Ovary (tissue), 9 donors: ENCODE measurements around the gene MAL. TPM values are rescaled to one million over a fixed set of nuclear protein-coding genes. Genes with fewer than 3 reads are reported as not detected.

Experiments used
- DNase-seq, 5 donors: peaks; one replicate each; pipeline ENCODE4 v3.0.0-alpha.2; 2019 to 2020
- H3K27ac ChIP-seq, 2 donors: fragments of 200-600 bp; one replicate each; pipeline versions ENCODE4 v1.5.1 to v1.8.0; 2019 to 2022
- H3K27me3 ChIP-seq: fragments of 200-600 bp; one replicate; pipeline ENCODE4 v1.8.0; 2022
- H3K36me3 ChIP-seq: fragments of 200-600 bp; sonication (generic); one replicate; pipeline ENCODE4 v1.5.1; 2019
- H3K4me1 ChIP-seq: one replicate; pipeline ENCODE4 v1.8.1; 2013; ENCODE audit warnings: mild to moderate bottlenecking, moderate library complexity; ENCODE audit not compliant: insufficient read depth
- H3K4me3 ChIP-seq: fragments of 200-600 bp; sonication (generic); one replicate; pipeline ENCODE4 v1.5.1; 2017
- H3K9me3 ChIP-seq, 2 donors: fragments of 200-600 bp in 1 of 2; sonication (generic) in 1 of 2; one replicate each; pipeline versions ENCODE4 v1.5.1 to v1.8.1; 2013 to 2019; ENCODE audit warnings: mild to moderate bottlenecking in 1 of 2, moderate library complexity in 1 of 2
- EP300 ChIP-seq: sonication (generic); formaldehyde crosslinking; IDR thresholded peaks from one replicate; pipeline ENCODE4 v1.6.1; 2017; ENCODE audit warnings: antibody characterized with exemption
- POLR2A ChIP-seq: fragments of 450-650 bp; IDR thresholded peaks from one replicate; pipeline ENCODE4 v1.6.1; 2017; ENCODE audit warnings: antibody characterized with exemption, mild to moderate bottlenecking, moderate library complexity
- WGBS, 3 donors: extraction: QIAGEN DNeasy Blood & Tissue Kit in 1 of 3; methylation state at CpG; one replicate each; pipeline versions ENCODE4 v1.1.5 to v1.1.7; 2013 to 2017; 5-methylcytosine and 5-hydroxymethylcytosine counted together
- intact Hi-C, 4 donors: fragments of 100-400 bp; cut with DNase I; formaldehyde crosslinking; loops; one replicate each; pipeline versions ENCODE4 v1.11.0 to v1.15.1; 2022 to 2023
- polyA plus RNA-seq, 2 donors: library from polyadenylated mRNA; stranded (reverse); fragments of 200-250 nt in 1 of 2; fragments of 350-450 nt in 1 of 2; fragmentation: Illumina TruSeq in 1 of 2; extraction: RNeasy Lipid Tissue Mini Kit (QIAGEN cat#74804) in 1 of 2; gene quantifications; one replicate each; pipeline ENCODE4 v1.2.3, GENCODE V29; 2013 to 2014
- total RNA-seq, 7 donors: library from RNA; depleted of rRNA in 2 of 7; stranded (reverse); fragments of >200 nt in 2 of 7; fragmentation: NEBNext Ultra II Directional in 3 of 7; extraction: Animal tissue kit (Norgen Biotek cat#: 25700) in 3 of 7; gene quantifications; one replicate each; pipeline versions ENCODE4 v1.1.0 to v1.2.4, GENCODE V29; 2016 to 2023
- TF ChIP-seq, protein P1 (sequence below), 3 donors: fragments of 450-650 bp in 2 of 3; fragments of 200-600 bp in 1 of 3; IDR thresholded peaks; one replicate each; pipeline versions ENCODE4 v1.5.1 to v1.8.0; 2016 to 2022; ENCODE audit warnings: antibody characterized with exemption in 3 of 3, mild to moderate bottlenecking in 1 of 3
- donor health status: DM: no; HTN: no; CAD: no; lungs with moderate emphysema.
- donor health status: DM: no; HTN: no; CAD: no.
- donor health status: Bipolar disorder and iron deficiency.
- donor health status: DM: yes; HTN: yes; CAD: no.
- donor health status: DM: no; HTN: no; CAD: no.
- donor health status: DM: yes; HTN: yes; CAD: no.

Gene MAL
- total and polyA plus RNA-seq, 9 donors: 0.45 to 4.7 (median 1.6) TPM; not detected in 2

DNA sequence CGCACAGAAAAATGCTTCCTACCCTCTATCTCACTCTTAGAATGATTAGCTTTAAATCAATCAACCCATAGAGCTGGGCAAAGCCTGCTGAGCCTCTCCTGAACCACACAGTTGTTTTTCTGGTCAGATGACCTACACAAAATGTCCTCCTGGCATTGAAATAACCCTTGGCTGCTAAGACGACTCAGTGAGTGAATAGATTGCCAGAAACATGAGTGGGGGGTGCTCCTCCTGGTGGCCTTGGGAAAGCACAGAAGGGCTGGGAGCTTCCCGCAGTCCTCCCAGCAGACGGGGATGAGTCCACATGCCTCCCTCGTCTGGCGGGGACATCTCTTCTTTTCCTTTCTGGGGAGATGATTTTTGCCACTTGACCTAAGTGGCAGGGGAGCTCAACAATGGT is 14.9 kb downstream of the MAL start:
- intact Hi-C loops: no loop called here
- no peaks in the 10 kb centered on the region for H3K4me1 ChIP-seq
- WGBS, 3 donors: 23 to 33% (median 25%) methylated on average over 6 of the region's 6 CpGs

DNA sequence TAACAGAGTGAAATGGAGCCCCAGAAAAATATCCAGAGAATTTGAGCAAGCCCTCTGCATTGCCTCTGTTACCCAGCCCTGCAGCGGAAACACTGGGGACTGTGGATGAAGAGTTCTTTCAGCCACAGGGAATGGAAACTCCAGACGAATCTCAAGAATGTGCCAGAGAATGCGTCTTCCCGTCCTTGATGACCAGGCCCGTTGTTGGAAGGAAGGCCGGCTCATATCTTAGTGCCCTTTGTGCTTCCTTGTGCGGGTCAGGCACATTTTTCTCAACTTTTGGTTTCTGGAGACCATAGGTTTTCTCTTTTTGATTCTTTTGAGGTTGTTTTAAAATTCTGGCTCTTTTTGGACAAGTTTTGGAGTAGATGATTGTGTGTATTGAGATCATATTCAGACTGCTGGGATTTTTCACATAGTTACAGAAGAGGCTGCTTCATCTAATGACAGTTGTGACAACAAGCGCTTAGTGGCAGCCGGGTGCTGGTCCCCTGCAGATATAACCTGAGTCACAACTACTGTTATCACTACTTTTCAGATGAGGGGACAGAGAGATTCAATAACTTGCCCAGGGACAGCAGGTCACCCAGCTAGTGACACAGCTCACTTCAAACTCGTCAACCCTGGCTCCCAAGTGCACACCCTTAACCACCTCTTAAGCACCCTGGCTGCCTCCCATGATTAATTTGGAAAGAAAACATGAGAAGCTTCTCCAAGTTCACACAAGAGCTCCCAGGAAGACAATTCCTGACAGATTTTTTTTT is 15.7 kb downstream of the MAL start:
- WGBS, 3 donors: 63 to 79% (median 73%) methylated on average over 10 of the region's 10 CpGs
- no peak for DNase-seq
- no peaks in the 10 kb centered on the region for H3K27me3 ChIP-seq
- no peak overlapping the region for H3K4me3 ChIP-seq
- H3K27ac ChIP-seq: no peak overlapping the region
- no peaks in the 10 kb centered on the region for H3K9me3 ChIP-seq
- TF ChIP-seq EP300: no peak
- no peak for TF ChIP-seq POLR2A
- TF ChIP-seq, protein P1, sequence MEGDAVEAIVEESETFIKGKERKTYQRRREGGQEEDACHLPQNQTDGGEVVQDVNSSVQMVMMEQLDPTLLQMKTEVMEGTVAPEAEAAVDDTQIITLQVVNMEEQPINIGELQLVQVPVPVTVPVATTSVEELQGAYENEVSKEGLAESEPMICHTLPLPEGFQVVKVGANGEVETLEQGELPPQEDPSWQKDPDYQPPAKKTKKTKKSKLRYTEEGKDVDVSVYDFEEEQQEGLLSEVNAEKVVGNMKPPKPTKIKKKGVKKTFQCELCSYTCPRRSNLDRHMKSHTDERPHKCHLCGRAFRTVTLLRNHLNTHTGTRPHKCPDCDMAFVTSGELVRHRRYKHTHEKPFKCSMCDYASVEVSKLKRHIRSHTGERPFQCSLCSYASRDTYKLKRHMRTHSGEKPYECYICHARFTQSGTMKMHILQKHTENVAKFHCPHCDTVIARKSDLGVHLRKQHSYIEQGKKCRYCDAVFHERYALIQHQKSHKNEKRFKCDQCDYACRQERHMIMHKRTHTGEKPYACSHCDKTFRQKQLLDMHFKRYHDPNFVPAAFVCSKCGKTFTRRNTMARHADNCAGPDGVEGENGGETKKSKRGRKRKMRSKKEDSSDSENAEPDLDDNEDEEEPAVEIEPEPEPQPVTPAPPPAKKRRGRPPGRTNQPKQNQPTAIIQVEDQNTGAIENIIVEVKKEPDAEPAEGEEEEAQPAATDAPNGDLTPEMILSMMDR (IDR thresholded peaks at IDR 0.05): no peak
- no peaks in the 10 kb centered on the region for H3K36me3 ChIP-seq
- intact Hi-C loops: no loop called here
- H3K4me1 ChIP-seq: no peaks in the 10 kb centered on the region

More for the DNA sequence above, 14.9 kb downstream of the MAL start:
- H3K36me3 ChIP-seq: no peaks in the 10 kb centered on the region
- no peak for DNase-seq
- H3K27me3 ChIP-seq: no peaks in the 10 kb centered on the region
- H3K27ac ChIP-seq: no peak overlapping the region
- no peak overlapping the region for H3K4me3 ChIP-seq
- H3K9me3 ChIP-seq: no peaks in the 10 kb centered on the region
- no peak for TF ChIP-seq POLR2A
- TF ChIP-seq, protein P1 (IDR thresholded peaks at IDR 0.05): no peak
- TF ChIP-seq EP300: no peak

DNA sequence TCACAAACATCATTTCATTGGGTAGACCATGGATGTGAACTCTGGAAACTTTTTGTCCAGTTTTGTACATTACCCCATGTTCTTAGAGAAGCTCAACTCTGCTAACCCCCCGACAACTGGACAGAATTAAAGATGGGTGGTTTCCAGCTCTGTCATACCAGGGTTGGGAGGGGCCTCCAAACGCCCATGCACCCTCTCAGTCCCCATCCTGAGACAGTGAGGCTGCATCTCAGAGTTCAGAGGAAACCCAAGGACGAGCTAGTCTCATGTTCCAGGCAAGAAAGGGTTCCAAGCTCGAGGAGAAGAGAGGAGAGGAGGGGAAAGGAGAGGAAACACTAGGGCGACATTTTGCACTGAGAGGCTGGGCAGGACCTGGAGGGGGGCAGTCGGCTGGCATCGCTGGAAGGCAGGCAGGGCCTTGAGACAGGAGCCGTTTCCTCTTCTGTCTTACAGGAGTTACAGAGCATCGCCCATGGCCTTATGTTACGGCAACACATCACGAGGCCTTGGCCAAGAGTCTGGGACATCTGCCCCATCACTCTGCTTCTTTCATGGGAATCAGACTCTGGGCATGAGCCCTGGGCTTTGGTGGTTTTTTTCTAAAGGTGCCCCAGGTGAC is 16.4 kb downstream of the MAL start:
- WGBS, 3 donors: 78 to 82% (median 81%) methylated on average over 11 of the region's 11 CpGs
- TF ChIP-seq POLR2A (no peak), EP300 (no peak)
- TF ChIP-seq, protein P1 (IDR thresholded peaks at IDR 0.05): no peak
- H3K27ac ChIP-seq: no peak overlapping the region

DNA sequence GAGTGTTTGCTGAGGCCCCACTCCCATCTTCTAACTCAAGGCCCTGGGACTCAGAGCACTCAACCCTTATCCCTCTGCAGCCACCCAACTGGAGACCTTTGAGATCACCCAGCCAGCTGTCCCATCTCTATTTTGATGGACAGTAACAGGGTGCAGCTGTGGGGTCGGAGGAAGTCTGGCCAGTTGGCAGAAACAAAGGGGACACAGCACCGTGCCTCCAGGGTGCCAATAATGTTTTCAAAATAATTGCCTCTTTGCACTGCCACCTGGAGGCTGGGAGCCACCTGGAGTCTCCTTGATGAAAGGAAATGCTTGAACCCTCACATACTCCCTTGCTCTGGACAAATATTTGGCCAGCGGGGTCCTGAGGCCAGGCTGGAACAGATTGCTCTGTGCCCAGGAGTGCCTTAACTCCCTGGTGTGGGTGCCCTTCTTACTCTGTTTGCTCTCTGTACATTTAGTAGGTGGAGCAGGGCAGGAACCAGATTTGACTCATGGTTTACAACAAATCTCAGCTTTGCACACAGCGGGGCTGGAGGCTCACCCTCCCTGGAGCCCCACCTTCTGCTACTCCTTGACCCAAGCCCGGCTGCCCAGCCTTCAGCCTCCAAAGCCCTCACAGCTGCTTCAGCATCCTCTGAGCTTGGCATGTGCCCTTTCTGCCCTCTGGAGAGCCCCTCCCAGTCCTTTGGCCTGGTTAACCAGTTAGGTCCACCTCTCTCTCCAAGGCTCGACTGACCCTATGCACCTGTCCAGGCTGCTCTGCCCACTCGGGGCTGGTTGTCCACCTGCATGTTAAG is 17.2 kb downstream of the MAL start:
- no peak overlapping the region for H3K27ac ChIP-seq

More for the DNA sequence above, 16.4 kb downstream of the MAL start:
- H3K4me1 ChIP-seq: no peaks in the 10 kb centered on the region
- no peak overlapping the region for H3K4me3 ChIP-seq
- intact Hi-C loops: no loop called here
- H3K36me3 ChIP-seq: no peaks in the 10 kb centered on the region
- no peaks in the 10 kb centered on the region for H3K27me3 ChIP-seq
- no peaks in the 10 kb centered on the region for H3K9me3 ChIP-seq
- no peak for DNase-seq

More for the DNA sequence above, 17.2 kb downstream of the MAL start:
- intact Hi-C loops: no loop called here
- no peaks in the 10 kb centered on the region for H3K27me3 ChIP-seq
- H3K4me3 ChIP-seq: no peak overlapping the region
- no peaks in the 10 kb centered on the region for H3K36me3 ChIP-seq
- no peaks in the 10 kb centered on the region for H3K4me1 ChIP-seq
- no peak for DNase-seq
- TF ChIP-seq, protein P1 (IDR thresholded peaks at IDR 0.05): no peak
- TF ChIP-seq EP300 (no peak), POLR2A (no peak)
- no peaks in the 10 kb centered on the region for H3K9me3 ChIP-seq
- 51 to 68% (median 53%) methylated on average over 7 of the region's 7 CpGs for WGBS, 3 donors
